OCI-LY1 (cell line): Measurements from ENCODE around the gene BMP7.

Experiments
- CTCF ChIP-seq: fragments of 200-600 bp; sonication (generic), shearing (Covaris generic); IDR thresholded peaks from 2 replicates; pipeline ENCODE4 v1.5.1; 2017; ENCODE audit warnings: mild to moderate bottlenecking, antibody characterized with exemption, low read length, moderate library complexity, mixed read lengths
- EZH2 ChIP-seq: fragments of 200-600 bp; sonication (generic), shearing (Covaris generic); IDR thresholded peaks from 2 replicates; pipeline ENCODE4 v1.8.0; 2017; ENCODE audit warnings: borderline replicate concordance, mixed run types, mild to moderate bottlenecking, antibody characterized with exemption, low read length, moderate library complexity, mixed read lengths

- TF ChIP-seq CTCF = no peak
- TF ChIP-seq EZH2 = no peak
Measured at GRCh38 chr20:57225830-57226229, 40.6 kb downstream of the BMP7 start.
